Neural cell (in vitro differentiated cells): Measurements from ENCODE around the gene CAMK2D. TPM values are rescaled to one million over a fixed set of nuclear protein-coding genes. Genes with fewer than 3 reads are reported as not detected.

Experiments
- H2AFZ ChIP-seq: fragments of 200-600, 300-800 bp; sonication (generic), shearing (Covaris generic); 2 replicates; pipeline ENCODE4 v1.6.0; 2014; ENCODE audit warnings: low read depth, mild to moderate bottlenecking, antibody characterized with exemption, low read length, moderate library complexity
- H3F3A ChIP-seq: fragments of 200-600 bp; shearing (Covaris generic); 2 replicates; pipeline ENCODE4 v1.6.1; 2016; ENCODE audit warnings: mild to moderate bottlenecking, moderate library complexity, mixed read lengths, antibody characterized with exemption, low read length; ENCODE audit not compliant: insufficient read depth, poor library complexity, severe bottlenecking
- H3K27ac ChIP-seq: fragments of 200-600, 300-800 bp; sonication (generic), shearing (Covaris generic); 2 replicates; pipeline ENCODE4 v1.5.1; 2014; ENCODE audit warnings: mild to moderate bottlenecking, low read length, moderate library complexity
- H3K27me3 ChIP-seq: fragments of 300-800, 200-600 bp; sonication (generic), shearing (Covaris generic); 2 replicates; pipeline ENCODE4 v1.6.0; 2014; ENCODE audit warnings: mild to moderate bottlenecking, low read depth, low read length, moderate library complexity; ENCODE audit not compliant: insufficient read depth
- H3K36me3 ChIP-seq: fragments of 300-800, 200-600 bp; sonication (generic), shearing (Covaris generic); 2 replicates; pipeline ENCODE4 v1.5.1; 2014; ENCODE audit warnings: mild to moderate bottlenecking, antibody characterized with exemption, low read length, moderate library complexity; ENCODE audit not compliant: insufficient read depth
- H3K4me2 ChIP-seq: fragments of 300-800, 200-600 bp; sonication (generic), shearing (Covaris generic); 2 replicates; pipeline ENCODE4 v1.6.0; 2014; ENCODE audit warnings: mild to moderate bottlenecking, low read length
- H3K4me3 ChIP-seq: fragments of 300-800, 200-600 bp; sonication (generic), shearing (Covaris generic); 2 replicates; pipeline ENCODE4 v1.5.1; 2014; ENCODE audit warnings: mild to moderate bottlenecking, low read length, moderate library complexity
- H3K79me2 ChIP-seq: fragments of 200-600 bp; shearing (Covaris generic); replicated peaks from 2 replicates; pipeline ENCODE4 v1.6.0; 2014; ENCODE audit warnings: mild to moderate bottlenecking, low read length, moderate library complexity; ENCODE audit not compliant: insufficient read depth
- H3K9ac ChIP-seq: fragments of 300-800, 200-600 bp; sonication (generic), shearing (Covaris generic); 2 replicates; pipeline ENCODE4 v1.6.1; 2016; ENCODE audit warnings: mild to moderate bottlenecking, low read length, mixed read lengths
- H3K9me2 ChIP-seq: fragments of 200-600 bp; shearing (Covaris generic); 2 replicates; pipeline ENCODE4 v1.6.1; 2016; ENCODE audit warnings: mild to moderate bottlenecking, low read length, mixed read lengths; ENCODE audit not compliant: insufficient read depth
- H3K9me3 ChIP-seq: fragments of 200-600, 300-800 bp; sonication (generic), shearing (Covaris generic); 2 replicates; pipeline ENCODE4 v1.6.1; 2016; ENCODE audit warnings: mild to moderate bottlenecking, mixed run types, low read length, moderate library complexity, mixed read lengths
- H4K20me1 ChIP-seq: fragments of 200-600 bp; shearing (Covaris generic); 2 replicates; pipeline ENCODE4 v1.6.1; 2016; ENCODE audit warnings: mild to moderate bottlenecking, mixed run types; ENCODE audit not compliant: insufficient read depth
- CTCF ChIP-seq: fragments of 450-650 bp; IDR thresholded peaks from 2 replicates; pipeline ENCODE4 v1.5.1; 2014; ENCODE audit warnings: antibody characterized with exemption, mild to moderate bottlenecking, moderate library complexity; ENCODE audit not compliant: poor library complexity, severe bottlenecking
- EP300 ChIP-seq: fragments of 450-650 bp; conservative IDR thresholded peaks from 2 replicates; pipeline ENCODE4 v1.6.1; 2014; ENCODE audit warnings: antibody characterized with exemption, mild to moderate bottlenecking, moderate library complexity; ENCODE audit not compliant: poor library complexity, severe bottlenecking
- EZH2 ChIP-seq: fragments of 200-600, 300-800 bp; shearing (Covaris generic), sonication (generic); IDR thresholded peaks from 2 replicates; pipeline ENCODE4 v1.6.1; 2014; ENCODE audit warnings: antibody characterized with exemption, low read length, borderline replicate concordance, mild to moderate bottlenecking; ENCODE audit not compliant: insufficient read depth, poor library complexity, severe bottlenecking
- MXI1 ChIP-seq: fragments of 450-650 bp; conservative IDR thresholded peaks from 2 replicates; pipeline ENCODE4 v1.6.1; 2014; ENCODE audit warnings: antibody characterized with exemption, mild to moderate bottlenecking; ENCODE audit not compliant: poor library complexity, severe bottlenecking
- POLR2AphosphoS5 ChIP-seq: IDR thresholded peaks from 2 replicates; pipeline ENCODE4 v1.6.1; 2012
- RAD21 ChIP-seq: fragments of 450-650 bp; conservative IDR thresholded peaks from 2 replicates; pipeline ENCODE4 v1.6.1; 2014; ENCODE audit warnings: antibody characterized with exemption, mild to moderate bottlenecking, moderate library complexity
- REST ChIP-seq: IDR thresholded peaks from 2 replicates; pipeline ENCODE4 v1.6.1; 2012; ENCODE audit warnings: borderline replicate concordance
- SMC3 ChIP-seq: fragments of 450-650 bp; conservative IDR thresholded peaks from 2 replicates; pipeline ENCODE4 v1.6.1; 2014; ENCODE audit warnings: antibody characterized with exemption, mild to moderate bottlenecking, moderate library complexity; ENCODE audit not compliant: poor library complexity
- TAF1 ChIP-seq: IDR thresholded peaks from 2 replicates; pipeline ENCODE4 v1.6.1; 2012; ENCODE audit warnings: low read depth
- polyA plus RNA-seq: library from polyadenylated mRNA; depleted of rRNA; stranded (reverse); fragments of >200 nt; gene quantifications from 2 replicates; pipeline ENCODE4 v1.2.3, GENCODE V29; 2014

CAMK2D gene
- polyA plus RNA-seq, 1 donor from 2014 or later: 27.1 TPM

DNA sequence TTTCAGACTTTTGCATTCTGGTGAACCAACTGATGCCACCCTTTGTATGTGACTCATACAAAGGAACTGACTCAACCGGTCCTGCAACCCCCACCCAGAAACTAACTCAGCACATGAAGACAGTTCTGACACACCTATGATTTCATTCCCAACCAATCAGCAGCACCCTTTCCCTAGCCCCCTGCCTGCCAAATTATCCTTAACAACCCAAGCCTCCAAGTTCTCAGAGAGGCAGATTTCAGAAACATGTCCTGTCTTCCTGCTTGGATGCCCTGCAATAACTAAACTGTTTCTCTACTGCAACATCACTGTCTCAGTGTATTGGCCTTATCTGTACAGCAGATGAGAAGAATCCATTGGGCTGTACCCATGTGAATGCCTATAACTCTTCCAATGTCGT is 284.7 kb downstream of the CAMK2D start:
- Histone ChIP-seq H4K20me1 (no peaks in the 10 kb centered on the region), H3K9me3 (no peaks in the 10 kb centered on the region), H3K9ac (no peak overlapping the region), H3K4me2 (no peak overlapping the region), H3K36me3 (no peaks in the 10 kb centered on the region), H3K4me3 (no peak overlapping the region), H2AFZ (no peak overlapping the region), H3F3A (no peaks in the 10 kb centered on the region), H3K27ac (no peak overlapping the region), H3K9me2 (no peaks in the 10 kb centered on the region), H3K79me2 (no peaks in the 10 kb centered on the region), H3K27me3 (no peaks in the 10 kb centered on the region)
- TF ChIP-seq REST (no peak), TAF1 (no peak), EP300 (no peak), EZH2 (no peak), POLR2AphosphoS5 (no peak), SMC3 (no peak), MXI1 (no peak), RAD21 (no peak), CTCF (no peak)

DNA sequence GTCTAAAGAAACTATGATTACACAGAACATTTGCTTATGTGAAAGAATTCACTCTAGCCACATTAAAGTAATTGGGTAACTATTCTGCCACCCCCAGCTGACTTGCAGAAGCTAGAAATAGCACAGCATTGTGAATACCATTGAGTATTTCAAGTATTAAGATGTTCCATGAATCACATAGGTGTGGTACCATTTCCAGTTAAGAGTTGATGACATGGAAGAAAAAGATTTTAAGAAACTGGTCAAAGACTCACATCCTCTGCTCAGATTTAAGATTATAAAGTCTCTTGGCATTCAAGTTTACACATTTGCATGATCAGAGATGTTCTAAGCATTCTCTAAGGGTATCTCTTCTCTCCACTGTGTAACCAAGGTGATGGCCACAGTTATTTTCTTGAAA is 287.5 kb downstream of the CAMK2D start:
- Histone ChIP-seq H4K20me1 (no peaks in the 10 kb centered on the region), H3K27ac (no peak overlapping the region), H3K79me2 (no peaks in the 10 kb centered on the region), H3K27me3 (no peaks in the 10 kb centered on the region), H2AFZ (no peak overlapping the region), H3K4me3 (no peak overlapping the region), H3K9me2 (no peaks in the 10 kb centered on the region), H3K9me3 (no peaks in the 10 kb centered on the region), H3K9ac (no peak overlapping the region), H3K36me3 (no peaks in the 10 kb centered on the region), H3F3A (no peaks in the 10 kb centered on the region), H3K4me2 (no peak overlapping the region)
- TF ChIP-seq SMC3 (no peak), EZH2 (no peak), POLR2AphosphoS5 (no peak), EP300 (no peak), REST (no peak), MXI1 (no peak)
